GM23338 (cell line): ENCODE measurements around the gene SLK. TPM values are rescaled to one million over a fixed set of nuclear protein-coding genes. Genes with fewer than 3 reads are reported as not detected.

Experiments used
- ATAC-seq: fragments of 200-7000 bp; cut with Tn5 transposase; 3 replicates; pipeline ENCODE4 v1.9.1; 2020
- DNase-seq: peaks from one replicate; pipeline ENCODE4 v3.0.0-alpha.2; 2015; ENCODE audit warnings: low spot score
- H2AFZ ChIP-seq: fragments of 200-600 bp; sonication (generic); 2 replicates; pipeline ENCODE4 v1.8.0; 2016; ENCODE audit warnings: antibody characterized with exemption, mild to moderate bottlenecking, moderate library complexity
- H3F3A ChIP-seq: fragments of 200-600 bp; sonication (generic); replicated peaks from 2 replicates; pipeline ENCODE4 v1.8.0; 2017; ENCODE audit warnings: antibody characterized with exemption, mixed run types, low read depth
- H3K27ac ChIP-seq: fragments of 200-600 bp; sonication (generic); 2 replicates; pipeline ENCODE4 v1.6.1; 2016; ENCODE audit warnings: low read depth
- H3K27me3 ChIP-seq: fragments of 200-600 bp; sonication (generic); 2 replicates; pipeline ENCODE4 v1.8.0; 2016; ENCODE audit warnings: mild to moderate bottlenecking, mixed run types, moderate library complexity; ENCODE audit not compliant: insufficient read depth
- H3K36me3 ChIP-seq: fragments of 200-600 bp; sonication (generic); 2 replicates; pipeline ENCODE4 v1.8.0; 2016; ENCODE audit warnings: mild to moderate bottlenecking; ENCODE audit not compliant: insufficient read depth
- H3K4me1 ChIP-seq: fragments of 200-600 bp; sonication (generic); 2 replicates; pipeline ENCODE4 v1.8.0; 2016; ENCODE audit warnings: mild to moderate bottlenecking, moderate library complexity; ENCODE audit not compliant: insufficient read depth
- H3K4me2 ChIP-seq: fragments of 200-600 bp; sonication (generic); 2 replicates; pipeline ENCODE4 v1.7.1; 2017; ENCODE audit warnings: mixed run types
- H3K4me3 ChIP-seq: fragments of 200-600 bp; sonication (generic); 2 replicates; pipeline ENCODE4 v1.6.1; 2016; ENCODE audit warnings: mixed run types
- H3K79me2 ChIP-seq: fragments of 200-600 bp; sonication (generic); replicated peaks from 2 replicates; pipeline ENCODE4 v1.8.0; 2017; ENCODE audit warnings: mild to moderate bottlenecking; ENCODE audit not compliant: insufficient read depth
- H3K9me2 ChIP-seq: fragments of 200-600 bp; sonication (generic); 2 replicates; pipeline ENCODE4 v1.8.0; 2017; ENCODE audit not compliant: insufficient read depth
- H4K20me1 ChIP-seq: fragments of 200-600 bp; sonication (generic); replicated peaks from 2 replicates; pipeline ENCODE4 v1.8.0; 2017; ENCODE audit warnings: mild to moderate bottlenecking; ENCODE audit not compliant: insufficient read depth
- H3K27ac Mint-ChIP-seq: 2 replicates; pipeline ENCODE4 v1.8.0; 2020; ENCODE audit warnings: inconsistent platforms, mild to moderate bottlenecking, moderate library complexity, mixed read lengths
- H3K27me3 Mint-ChIP-seq: 3 replicates; pipeline ENCODE4 v1.8.0; 2022; ENCODE audit warnings: low read depth, mild to moderate bottlenecking, moderate library complexity, mixed read lengths, inconsistent platforms; ENCODE audit not compliant: insufficient read depth, poor library complexity
- H3K36me3 Mint-ChIP-seq: 3 replicates; pipeline ENCODE4 v1.8.0; 2021; ENCODE audit warnings: low read depth, mild to moderate bottlenecking, inconsistent platforms, moderate library complexity, mixed read lengths
- H3K4me1 Mint-ChIP-seq: 3 replicates; pipeline ENCODE4 v1.8.0; 2020; ENCODE audit warnings: mild to moderate bottlenecking, inconsistent platforms, mixed read lengths
- H3K4me3 Mint-ChIP-seq: 3 replicates; pipeline ENCODE4 v1.8.0; 2021; ENCODE audit warnings: moderate library complexity, mild to moderate bottlenecking, inconsistent platforms, mixed read lengths
- H3K9me3 Mint-ChIP-seq: 3 replicates; pipeline ENCODE4 v1.8.0; 2020; ENCODE audit warnings: moderate library complexity, mild to moderate bottlenecking, inconsistent platforms, mixed read lengths
- CREB1 ChIP-seq: fragments of 250-450 bp; sonication (Bioruptor Pico); IDR thresholded peaks from 2 replicates; pipeline ENCODE4 v1.5.0; 2020; ENCODE audit warnings: low read depth, mild to moderate bottlenecking, moderate library complexity
- EZH2phosphoT487 ChIP-seq: fragments of 200-600 bp; sonication (generic); IDR thresholded peaks from one replicate; pipeline ENCODE4 v1.8.1; 2018; ENCODE audit warnings: antibody characterized with exemption; ENCODE audit not compliant: unreplicated experiment
- POLR2AphosphoS5 ChIP-seq: IDR thresholded peaks from 2 replicates; pipeline ENCODE4 v1.6.1; 2016; ENCODE audit warnings: antibody characterized with exemption, low read depth
- ZNF114 ChIP-seq: fragments of 250-450 bp; sonication (Bioruptor Pico); IDR thresholded peaks from 2 replicates; pipeline ENCODE4 v1.5.0; 2020; ENCODE audit warnings: mild to moderate bottlenecking, moderate library complexity
- ZNF331 ChIP-seq: fragments of 250-450 bp; sonication (Bioruptor Pico); IDR thresholded peaks from 2 replicates; pipeline ENCODE4 v1.5.0; 2020; ENCODE audit warnings: low read depth, mild to moderate bottlenecking, moderate library complexity
- ZNF462 ChIP-seq: fragments of 250-450 bp; sonication (Bioruptor Pico); IDR thresholded peaks from 2 replicates; pipeline ENCODE4 v1.5.0; 2020; ENCODE audit warnings: mild to moderate bottlenecking, moderate library complexity
- polyA plus RNA-seq: library from polyadenylated mRNA; unstranded; fragments of >200 nt; fragmentation: Nextera tagmentation; extraction: Ambion mirVana; gene quantifications from 2 replicates; pipeline ENCODE4 v1.2.1, GENCODE V29; 2016
- total RNA-seq: library from RNA; depleted of rRNA; stranded (reverse); fragments of >200 nt; shearing (Covaris generic); gene quantifications from 2 replicates; pipeline ENCODE4 v1.2.3, GENCODE V29; 2014
- TF ChIP-seq, protein P1 (sequence below): IDR thresholded peaks from 2 replicates; pipeline ENCODE4 v1.6.1; 2016; ENCODE audit warnings: antibody characterized with exemption

The SLK gene
- total and polyA plus RNA-seq, 2 experiments from 2014 or later, result 8.4 to 21.5 TPM

DNA sequence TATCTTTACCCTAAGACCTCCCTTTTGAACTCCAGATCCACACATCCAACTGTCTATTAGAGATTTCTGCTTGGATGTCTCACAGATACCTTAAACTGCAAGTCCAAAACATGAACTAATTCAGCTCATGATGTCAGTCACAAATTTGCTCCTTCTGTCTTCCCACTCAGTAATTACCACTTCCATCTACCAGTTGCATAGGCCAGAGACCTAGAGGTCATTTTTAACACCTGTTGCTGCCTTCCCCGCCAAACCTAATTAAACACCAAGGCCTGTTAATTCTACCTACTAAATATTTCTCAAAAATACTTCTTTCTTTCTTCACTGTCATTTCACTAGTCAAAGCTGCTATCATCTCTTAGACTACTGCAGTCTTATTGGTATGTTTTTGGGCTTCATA lies 8.2 kb downstream of the SLK start:
- H3K27me3 Mint-ChIP-seq, result no peaks in the 10 kb centered on the region
- no peak for ATAC-seq
- no peak overlapping the region for H3K4me3 Mint-ChIP-seq
- Histone ChIP-seq H3K4me3 (no peak overlapping the region), H3K36me3 (no peaks in the 10 kb centered on the region), H4K20me1 (no peaks in the 10 kb centered on the region), H3K4me1 (0 out of 2 replicates have a peak, but pooled peaks cover under 1% of the 10 kb centered on the region), H3F3A (no peaks in the 10 kb centered on the region), H2AFZ (no peak overlapping the region), H3K4me2 (no peak overlapping the region), H3K27ac (no peak overlapping the region), H3K9me2 (no peaks in the 10 kb centered on the region), H3K79me2 (peaks cover 66% of the 10 kb centered on the region), H3K27me3 (no peaks in the 10 kb centered on the region)
- H3K36me3 Mint-ChIP-seq, result no peaks in the 10 kb centered on the region
- TF ChIP-seq EZH2phosphoT487, result no peak
- no peak for TF ChIP-seq ZNF114 (CRISPR knock-in tag)
- no peak for TF ChIP-seq ZNF462 (CRISPR knock-in tag)
- TF ChIP-seq POLR2AphosphoS5, result no peak
- no peak for TF ChIP-seq CREB1
- peaks cover 4% of the 10 kb centered on the region; the same call in 1 of the 3 replicates for H3K4me1 Mint-ChIP-seq
- DNase-seq, result no peak
- no peak overlapping the region for H3K27ac Mint-ChIP-seq
- no peaks in the 10 kb centered on the region; the same call in 2 of the 3 replicates for H3K9me3 Mint-ChIP-seq

GRCh38 chr10:103977204-103977603 lies 10.3 kb downstream of the SLK start:
- H4K20me1 ChIP-seq, result no peaks in the 10 kb centered on the region
- no peaks in the 10 kb centered on the region for H3K27me3 ChIP-seq
- no peak overlapping the region for H3K4me2 ChIP-seq
- no peaks in the 10 kb centered on the region for H3K36me3 ChIP-seq
- H3K27ac ChIP-seq, result no peak overlapping the region
- H3F3A ChIP-seq, result no peaks in the 10 kb centered on the region
- Mint-ChIP-seq H3K9me3 (no peaks in the 10 kb centered on the region; the same call in 2 of the 3 replicates), H3K27me3 (no peaks in the 10 kb centered on the region), H3K4me3 (no peak overlapping the region), H3K4me1 (peaks cover 3% of the 10 kb centered on the region; the same call in 1 of the 3 replicates), H3K36me3 (no peaks in the 10 kb centered on the region), H3K27ac (no peak overlapping the region)
- H3K79me2 ChIP-seq, result peaks cover 59% of the 10 kb centered on the region
- no peak overlapping the region for H3K4me3 ChIP-seq
- DNase-seq (no peak), ATAC-seq (no peak)
- no peak overlapping the region for H2AFZ ChIP-seq
- H3K4me1 ChIP-seq, result no peaks in the 10 kb centered on the region
- H3K9me2 ChIP-seq, result no peaks in the 10 kb centered on the region
- TF ChIP-seq ZNF331 (CRISPR knock-in tag) (no peak), ZNF114 (CRISPR knock-in tag) (no peak)
- TF ChIP-seq, protein P1, sequence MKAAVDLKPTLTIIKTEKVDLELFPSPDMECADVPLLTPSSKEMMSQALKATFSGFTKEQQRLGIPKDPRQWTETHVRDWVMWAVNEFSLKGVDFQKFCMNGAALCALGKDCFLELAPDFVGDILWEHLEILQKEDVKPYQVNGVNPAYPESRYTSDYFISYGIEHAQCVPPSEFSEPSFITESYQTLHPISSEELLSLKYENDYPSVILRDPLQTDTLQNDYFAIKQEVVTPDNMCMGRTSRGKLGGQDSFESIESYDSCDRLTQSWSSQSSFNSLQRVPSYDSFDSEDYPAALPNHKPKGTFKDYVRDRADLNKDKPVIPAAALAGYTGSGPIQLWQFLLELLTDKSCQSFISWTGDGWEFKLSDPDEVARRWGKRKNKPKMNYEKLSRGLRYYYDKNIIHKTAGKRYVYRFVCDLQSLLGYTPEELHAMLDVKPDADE, result no peak
